Keratinocyte (primary cell): Measurements from ENCODE around the gene ERCC1.

Experiments
- EZH2 ChIP-seq: IDR thresholded peaks from one replicate; pipeline ENCODE4 v1.6.1; 2012; ENCODE audit warnings: inconsistent platforms, mild to moderate bottlenecking, low read length, moderate library complexity
- TF ChIP-seq, protein P1 (sequence below), 3 experiments: IDR thresholded peaks in 1 of 3; conservative IDR thresholded peaks in 1 of 3; optimal IDR thresholded peaks in 1 of 3; 2 replicates in 2 of 3; 3 replicates in 1 of 3; pipeline versions ENCODE3 to v1.5.1; 2011; ENCODE audit warnings: low read length in 3 of 3, mild to moderate bottlenecking in 3 of 3, moderate library complexity in 2 of 3, control low read depth in 1 of 3, inconsistent platforms in 1 of 3; ENCODE audit not compliant: insufficient read depth in 2 of 3; ENCODE audit errors: extremely low read depth in 1 of 3

DNA sequence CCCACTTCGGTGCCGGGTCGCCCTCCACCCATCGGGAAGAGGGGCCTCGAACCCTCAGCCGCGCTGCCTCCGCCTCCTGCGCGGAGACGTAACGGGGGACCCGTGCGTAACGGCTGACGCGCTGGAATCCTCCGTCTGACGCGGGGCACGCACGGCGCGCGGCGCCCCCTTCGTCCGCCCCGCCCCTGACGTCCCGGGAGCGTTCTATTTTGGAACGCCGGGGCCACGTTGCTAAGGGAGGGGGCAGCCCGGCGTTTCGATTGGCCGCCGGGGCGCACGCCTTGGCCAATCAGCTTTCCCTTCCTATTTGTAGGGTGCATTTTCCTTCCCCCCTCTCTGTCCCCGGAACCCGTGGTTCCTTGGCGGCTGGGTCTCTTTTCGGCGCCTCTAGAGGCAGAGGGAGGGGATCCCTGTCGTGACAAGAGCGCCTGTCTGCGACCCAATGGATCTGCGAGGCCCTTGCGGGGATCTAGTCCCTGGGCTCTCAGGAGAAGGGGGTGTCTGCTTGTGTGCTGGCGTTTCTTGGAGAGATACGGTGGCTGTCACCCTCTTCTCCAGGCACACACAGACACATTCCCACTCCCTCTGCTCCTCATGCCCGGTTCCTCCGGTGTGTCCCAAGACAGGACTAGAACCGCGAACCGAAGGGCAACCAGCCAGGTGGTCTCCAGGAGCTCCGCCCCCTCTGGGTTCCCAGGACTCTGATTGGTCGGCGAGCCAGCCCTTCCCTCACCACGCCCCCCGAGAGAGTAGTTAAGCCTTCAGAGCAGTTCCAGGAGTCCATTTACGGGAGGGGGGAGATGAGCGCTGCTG, 45.6 kb upstream of the ERCC1 start:
- TF ChIP-seq, protein P1, sequence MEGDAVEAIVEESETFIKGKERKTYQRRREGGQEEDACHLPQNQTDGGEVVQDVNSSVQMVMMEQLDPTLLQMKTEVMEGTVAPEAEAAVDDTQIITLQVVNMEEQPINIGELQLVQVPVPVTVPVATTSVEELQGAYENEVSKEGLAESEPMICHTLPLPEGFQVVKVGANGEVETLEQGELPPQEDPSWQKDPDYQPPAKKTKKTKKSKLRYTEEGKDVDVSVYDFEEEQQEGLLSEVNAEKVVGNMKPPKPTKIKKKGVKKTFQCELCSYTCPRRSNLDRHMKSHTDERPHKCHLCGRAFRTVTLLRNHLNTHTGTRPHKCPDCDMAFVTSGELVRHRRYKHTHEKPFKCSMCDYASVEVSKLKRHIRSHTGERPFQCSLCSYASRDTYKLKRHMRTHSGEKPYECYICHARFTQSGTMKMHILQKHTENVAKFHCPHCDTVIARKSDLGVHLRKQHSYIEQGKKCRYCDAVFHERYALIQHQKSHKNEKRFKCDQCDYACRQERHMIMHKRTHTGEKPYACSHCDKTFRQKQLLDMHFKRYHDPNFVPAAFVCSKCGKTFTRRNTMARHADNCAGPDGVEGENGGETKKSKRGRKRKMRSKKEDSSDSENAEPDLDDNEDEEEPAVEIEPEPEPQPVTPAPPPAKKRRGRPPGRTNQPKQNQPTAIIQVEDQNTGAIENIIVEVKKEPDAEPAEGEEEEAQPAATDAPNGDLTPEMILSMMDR (optimal IDR thresholded peaks at IDR 0.05 in 1 of 3, IDR thresholded peaks at IDR 0.05 in 1 of 3, conservative IDR thresholded peaks at IDR 0.05 in 1 of 3; ENCODE audit: extremely low read depth in 1 of 3, insufficient read depth in 2 of 3, low read length in 3 of 3), result peak in 1 of 3 experiments; percentile 8
- no peak for TF ChIP-seq EZH2
